Heart right ventricle (tissue), 16 donors: ENCODE data around the gene MAP3K6. TPM values are rescaled to one million over a fixed set of nuclear protein-coding genes. Genes with fewer than 3 reads are reported as not detected.
A peak's percentile ranks its signal among the peaks of the same experiment; 100 is the strongest.

Experiments used
- ATAC-seq, 8 donors: fragments of 200-7000 bp; cut with Tn5 transposase; one replicate each; pipeline ENCODE4 v1.9.1; 2020; ENCODE audit warnings: mild to moderate bottlenecking in 8 of 8, moderate library complexity in 8 of 8, moderate number of reproducible peaks in 1 of 8
- DNase-seq, 2 donors: peaks; one replicate each; pipeline ENCODE4 v3.0.0-alpha.2; 2020
- H3K27ac ChIP-seq, 10 donors: fragments of 200-600 bp; sonication (generic) in 2 of 10; one replicate each; pipeline versions ENCODE4 v1.5.0 to v1.8.0; 2020 to 2022; ENCODE audit warnings: mild to moderate bottlenecking in 3 of 10
- H3K27me3 ChIP-seq, 7 donors: fragments of 200-600 bp; one replicate each; pipeline ENCODE4 v1.8.0; 2021 to 2022; ENCODE audit warnings: mild to moderate bottlenecking in 2 of 7
- H3K36me3 ChIP-seq, 9 donors: fragments of 200-600 bp; sonication (generic) in 1 of 9; one replicate each; pipeline versions ENCODE4 v1.5.0 to v1.8.0; 2020 to 2022; ENCODE audit warnings: mild to moderate bottlenecking in 2 of 9
- H3K4me1 ChIP-seq, 9 donors: fragments of 200-600 bp; sonication (generic) in 1 of 9; one replicate each; pipeline versions ENCODE4 v1.5.0 to v1.8.0; 2020 to 2022; ENCODE audit warnings: mild to moderate bottlenecking in 4 of 9
- H3K4me3 ChIP-seq, 10 donors: fragments of 200-600 bp; sonication (generic) in 2 of 10; one replicate each; pipeline versions ENCODE4 v1.5.0 to v1.8.0; 2020 to 2022; ENCODE audit warnings: mild to moderate bottlenecking in 7 of 10, moderate library complexity in 2 of 10
- H3K9me3 ChIP-seq, 11 donors: fragments of 200-600 bp in 10 of 11; sonication (generic) in 2 of 11; one replicate each; pipeline versions ENCODE4 v1.5.0 to v1.8.0; 2013 to 2022; ENCODE audit warnings: mild to moderate bottlenecking in 2 of 11, control low read depth in 1 of 11, moderate library complexity in 1 of 11
- WGBS, 2 donors: extraction: QIAGEN DNeasy Blood & Tissue Kit; methylation state at CpG; one replicate each; pipeline ENCODE4 v1.1.7; 2013; ENCODE audit warnings: inconsistent platforms in 1 of 2; 5-methylcytosine and 5-hydroxymethylcytosine counted together
- intact Hi-C, 10 donors: fragments of 100-400 bp; cut with DNase I; formaldehyde crosslinking; loops; one replicate each; pipeline versions ENCODE4 v1.11.1 to v1.14.2; 2022
- polyA plus RNA-seq, 2 donors: library from polyadenylated mRNA; stranded (reverse); fragments of 200-250 nt; gene quantifications; one replicate each; pipeline ENCODE4 v1.2.3, GENCODE V29; 2013
- total RNA-seq, 10 donors: library from RNA; stranded (reverse); fragmentation: NEBNext Ultra II Directional in 3 of 10; extraction: Animal tissue kit (Norgen Biotek cat#: 25700) in 3 of 10; gene quantifications; one replicate each; pipeline versions ENCODE4 v1.2.1 to v1.2.4, GENCODE V29; 2021 to 2023
- TF ChIP-seq, protein P1 (sequence below), 9 donors: fragments of 200-600 bp; sonication (generic) in 2 of 9; IDR thresholded peaks; one replicate each; pipeline versions ENCODE4 v1.5.0 to v1.8.0; 2021 to 2022; ENCODE audit warnings: antibody characterized with exemption in 9 of 9, mild to moderate bottlenecking in 5 of 9, moderate library complexity in 1 of 9
- donor health status: Arrhythmogenic right ventricular cardiomyopathy.
- donor health status: ischemic (EF 13 %, LVEDD 7.1; RV severe dilation, severe dysfunction).
- donor health status: healthy with polysubstance abuse.
- donor health status: DM: no; HTN: yes; CAD: no.
- donor health status: DM: no; HTN: no; CAD: no.
- donor health status: ischemic (EF 25% LVEDD 6.9; RV normal size, moderate dysfunction).
- donor health status: ischemic (EF 25% LVEDD 5.7; RV mildly dilated, moderate dysfunction).
- donor health status: healthy.
- donor health status: DM: yes; HTN: yes; CAD: no.
- donor health status: Ischemic cardiomyopathy.
- donor health status: ischemic (EF 35%, LVEDD 5.7; RV mildly dilated, moderate dysfunction).
- donor health status: nonischemic (EF 11% LVEDD 7.7; RV severe dilation, severe dysfunction).
- donor health status: DM: yes; HTN: yes; CAD: no.
- donor health status: PGD.
- donor health status: ischemic (EF 29% LVEDD 5.4; RV normal size, mild dysfunction).
- donor health status: nonischemic (EF 23%, LVEDD 6.1; RV moderate dilation, normal function).

The MAP3K6 gene
- total and polyA plus RNA-seq, 12 donors, result 18.6 to 179 (median 30.4) TPM

DNA sequence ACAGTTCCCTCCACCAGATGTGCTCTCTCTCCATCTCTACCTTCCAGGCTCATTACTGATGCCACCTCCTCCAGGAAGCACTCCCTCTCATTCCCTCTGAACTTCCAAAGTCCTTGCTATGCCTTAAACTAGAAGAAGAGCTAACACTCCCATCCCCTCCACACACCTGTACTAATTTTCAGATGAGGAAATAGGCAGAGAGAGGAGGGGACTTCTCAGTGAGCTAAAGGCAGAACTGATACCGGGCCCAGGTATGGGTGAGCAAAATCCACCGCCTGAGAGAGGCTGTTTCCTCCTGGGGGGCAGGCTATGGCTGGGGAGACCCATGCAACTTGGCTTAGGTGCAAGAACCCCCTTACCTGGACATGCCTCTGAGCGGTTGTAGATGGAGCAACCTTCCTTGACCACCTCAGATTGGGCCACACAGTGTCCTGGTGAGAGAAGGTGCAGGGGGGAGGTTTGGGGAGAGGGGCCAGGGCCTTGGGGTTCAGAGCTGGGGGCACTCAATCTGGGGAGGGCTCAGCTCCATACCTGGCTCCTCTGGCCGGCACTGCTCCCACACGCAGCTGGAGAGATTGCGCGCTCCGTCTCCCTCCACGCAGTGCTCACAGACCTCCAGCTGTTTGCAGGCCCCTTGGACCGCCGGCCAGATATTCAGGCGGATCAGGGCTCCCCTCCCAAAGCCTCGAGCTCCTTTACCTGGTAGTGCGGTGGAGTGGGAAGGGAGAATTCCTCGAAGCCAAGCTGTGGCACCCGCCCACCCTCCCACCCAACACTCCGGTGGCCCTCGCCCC, 15.4 kb upstream of the MAP3K6 start:
- Histone ChIP-seq H3K27ac (no peak overlapping the region), H3K36me3 (no peaks in the 10 kb centered on the region), H3K27me3 (peaks cover 0 to 9% (median 0%) of the 10 kb centered on the region in 7 donors), H3K9me3 (no peaks in the 10 kb centered on the region), H3K4me3 (no peak overlapping the region), H3K4me1 (peaks cover 0 to 27% (median 9%) of the 10 kb centered on the region in 9 donors)
- 79 to 80% methylated on average over 15 to 18 of the region's 18 CpGs for WGBS, 2 donors
- ATAC-seq (no peak), DNase-seq (no peak)
- TF ChIP-seq, protein P1, sequence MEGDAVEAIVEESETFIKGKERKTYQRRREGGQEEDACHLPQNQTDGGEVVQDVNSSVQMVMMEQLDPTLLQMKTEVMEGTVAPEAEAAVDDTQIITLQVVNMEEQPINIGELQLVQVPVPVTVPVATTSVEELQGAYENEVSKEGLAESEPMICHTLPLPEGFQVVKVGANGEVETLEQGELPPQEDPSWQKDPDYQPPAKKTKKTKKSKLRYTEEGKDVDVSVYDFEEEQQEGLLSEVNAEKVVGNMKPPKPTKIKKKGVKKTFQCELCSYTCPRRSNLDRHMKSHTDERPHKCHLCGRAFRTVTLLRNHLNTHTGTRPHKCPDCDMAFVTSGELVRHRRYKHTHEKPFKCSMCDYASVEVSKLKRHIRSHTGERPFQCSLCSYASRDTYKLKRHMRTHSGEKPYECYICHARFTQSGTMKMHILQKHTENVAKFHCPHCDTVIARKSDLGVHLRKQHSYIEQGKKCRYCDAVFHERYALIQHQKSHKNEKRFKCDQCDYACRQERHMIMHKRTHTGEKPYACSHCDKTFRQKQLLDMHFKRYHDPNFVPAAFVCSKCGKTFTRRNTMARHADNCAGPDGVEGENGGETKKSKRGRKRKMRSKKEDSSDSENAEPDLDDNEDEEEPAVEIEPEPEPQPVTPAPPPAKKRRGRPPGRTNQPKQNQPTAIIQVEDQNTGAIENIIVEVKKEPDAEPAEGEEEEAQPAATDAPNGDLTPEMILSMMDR (IDR thresholded peaks at IDR 0.05), result no peak
- intact Hi-C loops, result loop anchor here in 3 of 10 donors (5.0 to 10.0 kb wide), 3 partner anchors 80 to 277 kb away; no protein-coding TSS in a partner anchor

DNA sequence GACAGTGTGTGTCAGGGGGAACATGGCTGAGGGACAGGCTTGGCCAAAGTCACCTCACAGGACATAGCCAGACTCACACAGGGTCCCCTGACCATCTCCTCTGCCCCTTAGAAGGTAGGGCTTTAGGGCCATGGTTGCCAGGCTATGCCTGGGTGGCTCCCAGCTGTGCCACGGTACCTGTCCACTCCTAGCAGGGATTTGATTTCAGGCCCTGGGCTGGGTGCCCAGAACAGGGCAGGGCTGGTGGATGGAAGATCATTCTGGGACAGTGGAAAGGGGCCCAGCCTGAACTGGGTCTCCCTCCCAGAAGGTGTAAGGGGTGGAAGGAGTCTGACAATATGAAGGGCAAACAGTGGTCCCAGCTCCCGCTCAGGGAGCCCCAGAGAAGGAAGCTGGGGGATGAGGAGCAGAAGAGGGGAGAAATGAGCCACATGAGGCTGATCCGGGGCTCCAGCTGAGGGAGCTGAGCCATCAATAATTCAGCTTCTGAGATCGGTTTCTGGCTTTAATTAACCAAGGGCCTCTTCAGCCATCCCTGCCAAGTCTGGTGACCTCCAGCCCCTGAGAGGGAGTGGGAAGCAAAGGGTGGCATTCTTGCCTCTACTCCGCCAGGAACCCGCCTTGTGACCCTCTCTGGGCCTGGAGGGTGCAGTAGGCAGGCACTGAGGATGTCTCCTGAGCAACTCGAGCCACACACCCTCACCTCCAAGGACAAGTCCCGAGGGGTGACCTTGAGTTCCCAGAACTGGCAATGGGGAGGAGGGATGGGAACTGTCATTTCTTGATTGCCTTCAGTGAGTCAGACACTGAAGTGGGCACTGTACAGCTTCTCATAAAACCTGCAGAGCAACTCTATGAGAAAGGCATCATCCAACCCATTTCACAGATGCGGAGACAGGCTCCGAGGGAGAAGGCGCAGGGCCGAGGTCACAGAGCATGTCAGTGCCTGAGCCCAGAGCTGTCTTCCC, 14.3 kb upstream of the MAP3K6 start:
- intact Hi-C loops, result loop anchor here in 3 of 10 donors (5.0 to 10.0 kb wide), 3 partner anchors 79 to 276 kb away; no protein-coding TSS in a partner anchor
- Histone ChIP-seq H3K36me3 (no peaks in the 10 kb centered on the region), H3K9me3 (no peaks in the 10 kb centered on the region), H3K27ac (peak overlapping the region in 1 of 10 donors; percentile 9), H3K4me1 (peaks cover 0 to 38% (median 14%) of the 10 kb centered on the region in 9 donors), H3K27me3 (peaks cover 0 to 9% (median 0%) of the 10 kb centered on the region in 7 donors), H3K4me3 (no peak overlapping the region)
- DNase-seq, result no peak
- TF ChIP-seq, protein P1 (IDR thresholded peaks at IDR 0.05), result no peak
- 77 to 86% methylated on average over 12 of the region's 12 CpGs for WGBS, 2 donors
- peak in 3 of 8 donors; percentile 15 to 48 (median 46) for ATAC-seq

DNA sequence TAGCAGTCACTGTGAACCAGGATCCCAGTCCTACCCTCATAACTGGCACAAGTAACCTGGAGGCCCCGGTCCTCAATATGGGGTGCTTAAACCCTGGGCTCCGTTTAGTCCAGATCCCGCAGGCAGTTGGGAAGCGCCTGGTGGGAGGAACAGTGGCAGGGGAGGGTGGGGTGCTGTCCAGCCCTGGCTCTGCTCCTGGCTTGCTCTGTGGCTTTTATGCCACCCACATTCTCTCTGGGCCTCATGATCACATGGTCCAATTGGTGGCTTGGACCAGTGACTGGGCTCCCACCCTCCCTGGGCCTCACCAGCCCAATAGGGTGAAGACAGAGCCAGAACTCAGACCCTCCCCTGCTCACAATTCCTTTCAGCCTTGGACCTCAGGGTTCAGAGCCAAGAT, 13.5 kb upstream of the MAP3K6 start:
- ATAC-seq, result no peak
- H3K4me3 ChIP-seq, result no peak overlapping the region
- H3K27ac ChIP-seq, result no peak overlapping the region
- peaks cover 0 to 46% (median 17%) of the 10 kb centered on the region in 9 donors for H3K4me1 ChIP-seq
- H3K27me3 ChIP-seq, result peaks cover 0 to 9% (median 0%) of the 10 kb centered on the region in 7 donors
- H3K9me3 ChIP-seq, result no peaks in the 10 kb centered on the region
- WGBS, 2 donors, result 84 to 91% methylated on average over 4 of the region's 4 CpGs
- DNase-seq, result no peak
- intact Hi-C loops, result loop anchor here in 3 of 10 donors (5.0 to 10.0 kb wide), 3 partner anchors 78 to 275 kb away; no protein-coding TSS in a partner anchor
- H3K36me3 ChIP-seq, result no peaks in the 10 kb centered on the region
- TF ChIP-seq, protein P1 (IDR thresholded peaks at IDR 0.05), result no peak
